ENCODE data around the gene TBCB. TPM values are rescaled to one million over a fixed set of nuclear protein-coding genes. Genes with fewer than 3 reads are reported as not detected.

TBCB gene
- total and polyA plus RNA-seq, 9 of the 15 experiments (the other 6 are each of a cell fraction or from before 2014, with no cell fraction given): 3.5 to 115 (median 58.9) TPM

DNA sequence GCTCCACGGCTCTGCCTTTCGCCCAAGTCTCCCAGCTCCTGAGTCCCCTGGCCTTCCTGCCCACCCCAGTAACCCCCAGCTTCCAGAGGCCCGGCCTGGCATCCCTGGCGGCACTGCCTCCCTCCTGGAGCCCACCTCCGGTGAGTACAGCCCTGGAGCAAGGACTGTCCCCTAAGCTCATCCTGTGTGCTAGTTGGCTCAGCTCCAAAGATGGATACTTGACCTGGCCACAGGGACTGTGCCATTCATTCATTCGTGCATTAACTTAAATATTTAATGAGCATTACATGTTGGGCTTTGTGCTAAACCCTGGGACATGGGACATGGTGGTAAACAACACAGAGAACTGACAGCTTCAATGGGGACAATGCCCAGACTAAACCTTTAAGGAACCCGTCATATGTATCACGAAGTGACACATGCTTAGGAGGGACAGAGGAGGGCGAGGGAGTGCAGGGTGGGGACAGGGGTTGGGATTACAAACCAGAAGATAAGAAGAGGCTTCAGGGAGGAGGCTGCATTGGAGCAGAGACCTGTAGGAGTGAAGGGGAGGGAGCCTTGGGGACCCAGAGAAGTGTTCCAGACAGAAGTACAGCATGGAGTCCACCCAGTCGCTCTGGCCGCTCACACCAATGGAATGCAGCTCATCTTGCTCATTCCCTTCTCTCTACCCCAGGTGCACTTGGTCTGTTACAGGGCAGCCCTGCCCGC, 11.3 kb upstream of the TBCB start:
- DNase-seq (ENCODE audit: extremely low read depth in 1 of 4, low spot score in 3 of 4) (peak; percentile 69 to 90 (median 82)), ATAC-seq (peak; percentile 93), FAIRE-seq (peak; percentile 97)
- WGBS (ENCODE audit: insufficient coverage, low coverage, missing lambda C conversion rate): 44% methylated on average over 12 of the region's 12 CpGs
- Histone ChIP-seq H3K27me3 (ENCODE audit: control insufficient read depth in 2 of 2, insufficient read depth in 2 of 2, low read length in 2 of 2) (no peaks in the 10 kb centered on the region), H3K36me3 (ENCODE audit: control insufficient read depth, insufficient read depth, low read length) (peaks cover 78% of the 10 kb centered on the region), H3K4me1 (replicated peaks in 1 of 2; ENCODE audit: control insufficient read depth in 2 of 2, insufficient read depth in 2 of 2, low read length in 2 of 2) (peaks cover 15 to 54% of the 10 kb centered on the region in 2 experiments; a peak in 4 of 5 replicates), H3K4me3 (no peak overlapping the region), H3K79me2 (ENCODE audit: control insufficient read depth, insufficient read depth, low read length) (no peaks in the 10 kb centered on the region), H2AFZ (ENCODE audit: low read depth, low read length) (no peak overlapping the region), H3K4me2 (ENCODE audit: insufficient read depth, low read length) (peak overlapping the region; percentile 60; the same call in 1 of the 2 replicates), H4K20me1 (replicated peaks; ENCODE audit: control insufficient read depth, insufficient read depth, low read length) (no peaks in the 10 kb centered on the region), H3K9me3 (replicated peaks; ENCODE audit: control insufficient read depth, insufficient read depth, low read depth, low read length) (no peaks in the 10 kb centered on the region), H3K27ac (ENCODE audit: extremely low read depth, low read depth, low read length) (peak overlapping the region; percentile 31; the same call in 1 of the 3 replicates), H3K9ac (ENCODE audit: insufficient read depth in 1 of 2, low read depth in 2 of 2, low read length in 2 of 2) (peak overlapping the region; percentile 20 to 84; a peak in 3 of 4 replicates), H3K9me1 (ENCODE audit: control insufficient read depth, insufficient read depth, low read length) (peaks cover 8% of the 10 kb centered on the region)
- ChIA-PET POLR2A (interaction anchor here (0.6 to 3.5 kb wide), 7 partner anchors 9 to 53 kb away, joined by 3 to 10 read pairs (median 4); partner anchors contain the start of gene POLR2I), CTCF (ENCODE audit: low intra/inter-chr PET ratio) (no interaction called here)
- BruUV-seq (replicated peaks): no TSS peak
- intact Hi-C loops (cut with micrococcal nuclease): no loop called here
- in situ Hi-C loops (cut with MboI): no loop called here
- no peak for TF ChIP-seq SNRNP70 (optimal IDR thresholded peaks at IDR 0.05; ENCODE audit: low read depth, low read length)
- TF ChIP-seq, protein P1, sequence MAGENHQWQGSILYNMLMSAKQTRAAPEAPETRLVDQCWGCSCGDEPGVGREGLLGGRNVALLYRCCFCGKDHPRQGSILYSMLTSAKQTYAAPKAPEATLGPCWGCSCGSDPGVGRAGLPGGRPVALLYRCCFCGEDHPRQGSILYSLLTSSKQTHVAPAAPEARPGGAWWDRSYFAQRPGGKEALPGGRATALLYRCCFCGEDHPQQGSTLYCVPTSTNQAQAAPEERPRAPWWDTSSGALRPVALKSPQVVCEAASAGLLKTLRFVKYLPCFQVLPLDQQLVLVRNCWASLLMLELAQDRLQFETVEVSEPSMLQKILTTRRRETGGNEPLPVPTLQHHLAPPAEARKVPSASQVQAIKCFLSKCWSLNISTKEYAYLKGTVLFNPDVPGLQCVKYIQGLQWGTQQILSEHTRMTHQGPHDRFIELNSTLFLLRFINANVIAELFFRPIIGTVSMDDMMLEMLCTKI (IDR thresholded peaks at IDR 0.05; ENCODE audit: partially characterized antibody): no peak
- TF ChIP-seq RCOR1 (IDR thresholded peaks at IDR 0.05; ENCODE audit: borderline replicate concordance in 1 of 2, low read depth in 2 of 2, low read length in 2 of 2): peak in 1 of 2 experiments; percentile 76; a peak in 2 of 4 replicates
- no peak for TF ChIP-seq YY1 (IDR thresholded peaks at IDR 0.05; ENCODE audit: borderline replicate concordance in 1 of 3, control insufficient read depth in 1 of 3, extremely low read depth in 1 of 3, insufficient read depth in 3 of 3, insufficient read length in 1 of 3, insufficient replicate concordance in 2 of 3, low read depth in 1 of 3, low read length in 2 of 3)
- no peak for TF ChIP-seq ZBTB17 (CRISPR knock-in tag; IDR thresholded peaks at IDR 0.05)
- peak; percentile 71 for TF ChIP-seq TAL1 (IDR thresholded peaks at IDR 0.05)
- 0 out of 2 replicates have a peak, but pooled peaks have one; percentile 9 for TF ChIP-seq CREM (IDR thresholded peaks at IDR 0.05; ENCODE audit: low read depth)
- TF ChIP-seq SMARCC2 (IDR thresholded peaks at IDR 0.05; ENCODE audit: low read depth): no peak; the same call in 1 of the 2 replicates
- TF ChIP-seq, protein P2, sequence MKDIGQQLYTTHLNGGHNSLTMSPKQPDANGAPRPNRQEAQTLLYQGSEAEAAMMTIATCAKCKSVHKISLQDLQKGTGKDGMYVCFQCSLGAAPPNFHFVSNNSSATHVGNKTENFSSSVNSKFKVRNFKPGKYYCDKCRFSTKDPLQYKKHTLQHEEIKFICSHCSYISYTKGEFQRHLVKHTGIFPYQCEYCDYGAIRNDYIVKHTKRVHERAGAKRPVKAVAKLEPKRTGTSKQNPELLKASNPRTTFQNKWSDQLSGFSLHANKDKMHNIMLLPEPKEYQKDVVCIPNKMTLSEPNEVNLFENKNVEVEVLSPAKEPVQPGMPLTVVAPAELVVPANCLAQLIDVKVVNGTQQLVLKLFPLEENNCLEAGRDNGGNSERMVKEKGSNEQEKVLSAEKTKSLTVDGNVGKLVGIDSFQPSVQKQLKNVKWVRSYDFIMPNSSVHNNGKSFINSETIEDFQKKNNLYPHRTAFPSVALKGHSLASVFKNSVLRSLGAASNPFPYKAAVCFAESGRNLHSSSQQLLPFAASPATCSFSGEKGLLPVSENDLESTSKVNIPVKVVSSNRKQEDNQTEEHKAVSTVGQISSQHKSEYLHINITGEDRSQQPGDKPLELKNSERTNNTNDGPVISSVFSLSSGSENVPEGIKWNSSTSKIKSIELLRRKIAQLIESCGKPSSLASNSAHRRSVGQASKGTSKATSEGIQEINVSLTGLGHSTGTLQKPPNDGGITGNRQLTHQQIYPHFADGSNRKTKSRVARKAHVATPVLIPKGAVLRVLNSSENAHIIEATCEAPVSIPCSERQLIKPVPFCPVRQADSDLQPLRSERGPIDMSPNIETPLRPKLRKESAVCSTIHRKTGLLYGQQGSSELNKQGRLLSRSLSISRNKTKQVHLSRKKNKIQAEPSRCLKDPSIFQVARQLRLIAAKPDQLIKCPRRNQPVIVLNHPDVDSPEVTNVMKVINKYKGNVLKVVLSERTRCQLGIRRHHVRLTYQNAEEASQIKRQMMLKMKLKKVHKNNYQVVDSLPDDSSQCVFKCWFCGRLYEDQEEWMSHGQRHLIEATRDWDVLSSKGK (CRISPR knock-in tag; IDR thresholded peaks at IDR 0.05): no peak
- TF ChIP-seq CXXC5 (CRISPR knock-in tag; IDR thresholded peaks at IDR 0.05): 0 out of 2 replicates have a peak, but pooled peaks have one; percentile 26
- no peak for TF ChIP-seq GATAD2B (IDR thresholded peaks at IDR 0.05; ENCODE audit: borderline replicate concordance)
- TF ChIP-seq ZNF589 (CRISPR knock-in tag; IDR thresholded peaks at IDR 0.05; ENCODE audit: low read depth): no peak

Measured in K562 (cell line).